ENCODE results near the gene WRAP53.

DNA sequence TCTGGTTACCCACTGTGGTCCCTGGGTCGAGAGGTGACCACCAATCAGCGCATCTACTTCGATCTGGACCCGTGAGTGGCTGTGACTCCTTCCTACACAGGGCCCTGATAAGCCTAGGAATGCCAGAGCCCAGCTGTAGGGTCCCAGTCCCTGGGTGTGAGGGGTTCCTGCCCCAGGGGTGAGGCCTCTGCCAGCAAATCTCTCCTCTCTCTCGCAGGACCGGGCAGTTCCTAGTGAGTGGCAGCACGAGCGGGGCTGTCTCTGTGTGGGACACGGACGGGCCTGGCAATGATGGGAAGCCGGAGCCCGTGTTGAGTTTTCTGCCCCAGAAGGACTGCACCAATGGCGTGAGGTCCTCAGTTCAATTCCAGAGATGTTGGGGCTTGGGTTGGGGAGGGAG, 14.5 kb downstream of the WRAP53 start:
- no peak for TF ChIP-seq ARNTL (CRISPR knock-in tag; IDR thresholded peaks at IDR 0.05; ENCODE audit: borderline replicate concordance, low read depth)
- TF ChIP-seq, protein P1, sequence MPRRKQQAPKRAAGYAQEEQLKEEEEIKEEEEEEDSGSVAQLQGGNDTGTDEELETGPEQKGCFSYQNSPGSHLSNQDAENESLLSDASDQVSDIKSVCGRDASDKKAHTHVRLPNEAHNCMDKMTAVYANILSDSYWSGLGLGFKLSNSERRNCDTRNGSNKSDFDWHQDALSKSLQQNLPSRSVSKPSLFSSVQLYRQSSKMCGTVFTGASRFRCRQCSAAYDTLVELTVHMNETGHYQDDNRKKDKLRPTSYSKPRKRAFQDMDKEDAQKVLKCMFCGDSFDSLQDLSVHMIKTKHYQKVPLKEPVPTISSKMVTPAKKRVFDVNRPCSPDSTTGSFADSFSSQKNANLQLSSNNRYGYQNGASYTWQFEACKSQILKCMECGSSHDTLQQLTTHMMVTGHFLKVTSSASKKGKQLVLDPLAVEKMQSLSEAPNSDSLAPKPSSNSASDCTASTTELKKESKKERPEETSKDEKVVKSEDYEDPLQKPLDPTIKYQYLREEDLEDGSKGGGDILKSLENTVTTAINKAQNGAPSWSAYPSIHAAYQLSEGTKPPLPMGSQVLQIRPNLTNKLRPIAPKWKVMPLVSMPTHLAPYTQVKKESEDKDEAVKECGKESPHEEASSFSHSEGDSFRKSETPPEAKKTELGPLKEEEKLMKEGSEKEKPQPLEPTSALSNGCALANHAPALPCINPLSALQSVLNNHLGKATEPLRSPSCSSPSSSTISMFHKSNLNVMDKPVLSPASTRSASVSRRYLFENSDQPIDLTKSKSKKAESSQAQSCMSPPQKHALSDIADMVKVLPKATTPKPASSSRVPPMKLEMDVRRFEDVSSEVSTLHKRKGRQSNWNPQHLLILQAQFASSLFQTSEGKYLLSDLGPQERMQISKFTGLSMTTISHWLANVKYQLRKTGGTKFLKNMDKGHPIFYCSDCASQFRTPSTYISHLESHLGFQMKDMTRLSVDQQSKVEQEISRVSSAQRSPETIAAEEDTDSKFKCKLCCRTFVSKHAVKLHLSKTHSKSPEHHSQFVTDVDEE (CRISPR knock-in tag; IDR thresholded peaks at IDR 0.05), result no peak
- no peak for TF ChIP-seq OSR1 (CRISPR knock-in tag; IDR thresholded peaks at IDR 0.05)
- TF ChIP-seq ESRRG (CRISPR knock-in tag; IDR thresholded peaks at IDR 0.05), result no peak
- TF ChIP-seq ZNF8 (CRISPR knock-in tag; IDR thresholded peaks at IDR 0.05), result no peak
